C4-2B (cell line): Measurements from ENCODE around the gene SLC35A4.

Experiments
- H3K27ac ChIP-seq: fragments of 450-650 bp; 2 replicates; pipeline ENCODE4 v1.5.1; 2017
- ZFX ChIP-seq: fragments of 450-650 bp; IDR thresholded peaks from 2 replicates; pipeline ENCODE4 v1.6.1; 2017
- TF ChIP-seq, protein P1 (sequence below): fragments of 450-650 bp; conservative IDR thresholded peaks from 2 replicates; pipeline ENCODE4 v1.5.1; 2017; ENCODE audit warnings: mild to moderate bottlenecking

The SLC35A4 gene

GRCh38 chr5:140553657-140554056 is 11.0 kb upstream of the SLC35A4 start:
- no peak for TF ChIP-seq ZFX
- TF ChIP-seq, protein P1, sequence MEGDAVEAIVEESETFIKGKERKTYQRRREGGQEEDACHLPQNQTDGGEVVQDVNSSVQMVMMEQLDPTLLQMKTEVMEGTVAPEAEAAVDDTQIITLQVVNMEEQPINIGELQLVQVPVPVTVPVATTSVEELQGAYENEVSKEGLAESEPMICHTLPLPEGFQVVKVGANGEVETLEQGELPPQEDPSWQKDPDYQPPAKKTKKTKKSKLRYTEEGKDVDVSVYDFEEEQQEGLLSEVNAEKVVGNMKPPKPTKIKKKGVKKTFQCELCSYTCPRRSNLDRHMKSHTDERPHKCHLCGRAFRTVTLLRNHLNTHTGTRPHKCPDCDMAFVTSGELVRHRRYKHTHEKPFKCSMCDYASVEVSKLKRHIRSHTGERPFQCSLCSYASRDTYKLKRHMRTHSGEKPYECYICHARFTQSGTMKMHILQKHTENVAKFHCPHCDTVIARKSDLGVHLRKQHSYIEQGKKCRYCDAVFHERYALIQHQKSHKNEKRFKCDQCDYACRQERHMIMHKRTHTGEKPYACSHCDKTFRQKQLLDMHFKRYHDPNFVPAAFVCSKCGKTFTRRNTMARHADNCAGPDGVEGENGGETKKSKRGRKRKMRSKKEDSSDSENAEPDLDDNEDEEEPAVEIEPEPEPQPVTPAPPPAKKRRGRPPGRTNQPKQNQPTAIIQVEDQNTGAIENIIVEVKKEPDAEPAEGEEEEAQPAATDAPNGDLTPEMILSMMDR: no peak
- H3K27ac ChIP-seq: no peak overlapping the region

- H3K27ac ChIP-seq: no peak overlapping the region
- TF ChIP-seq, protein P1: no peak
- no peak for TF ChIP-seq ZFX
These were observed 10.2 kb upstream of the SLC35A4 start for GRCh38 chr5:140554454-140554853.

DNA sequence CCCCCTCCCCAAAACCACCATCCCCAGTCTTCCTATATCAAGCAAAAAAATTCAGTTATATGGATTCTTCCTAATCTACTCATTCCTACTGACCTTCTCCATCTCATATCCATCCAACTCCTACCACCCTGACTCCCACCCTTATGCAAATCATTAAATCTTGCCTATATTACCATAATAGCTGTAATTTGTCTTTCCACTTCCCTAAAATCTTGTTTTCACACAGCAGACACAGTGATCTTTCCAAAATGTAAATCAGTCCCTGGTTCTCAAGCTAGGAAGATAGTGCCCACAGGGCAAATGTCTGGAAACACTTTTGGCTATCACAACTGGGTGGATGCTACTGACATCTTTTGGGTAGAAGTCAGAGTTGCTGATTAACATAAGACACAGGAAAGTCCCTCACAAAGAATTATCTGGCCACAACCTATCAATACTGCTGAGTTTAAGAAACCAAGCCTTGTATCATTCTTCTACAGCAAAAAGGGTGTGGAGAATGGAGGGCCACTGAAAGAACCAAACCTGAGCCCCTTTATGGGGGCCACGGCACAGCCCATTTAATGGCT is 8.8 kb upstream of the SLC35A4 start:
- TF ChIP-seq, protein P1: no peak
- no peak for TF ChIP-seq ZFX
- H3K27ac ChIP-seq: no peak overlapping the region; the same call in 1 of the 2 replicates

GRCh38 chr5:140556438-140556837 is 8.2 kb upstream of the SLC35A4 start:
- H3K27ac ChIP-seq: peak overlapping the region; percentile 85
- TF ChIP-seq, protein P1: no peak

- TF ChIP-seq, protein P1: no peak
- peak; percentile 42; the same call in 1 of the 2 replicates for TF ChIP-seq ZFX
These were observed 7.4 kb upstream of the SLC35A4 start, which contains the start of gene SRA1 for GRCh38 chr5:140557136-140557805. SRA1 (minus strand) TSS chr5:140557473; CDS start chr5:140557452, 21 bp downstream.

DNA sequence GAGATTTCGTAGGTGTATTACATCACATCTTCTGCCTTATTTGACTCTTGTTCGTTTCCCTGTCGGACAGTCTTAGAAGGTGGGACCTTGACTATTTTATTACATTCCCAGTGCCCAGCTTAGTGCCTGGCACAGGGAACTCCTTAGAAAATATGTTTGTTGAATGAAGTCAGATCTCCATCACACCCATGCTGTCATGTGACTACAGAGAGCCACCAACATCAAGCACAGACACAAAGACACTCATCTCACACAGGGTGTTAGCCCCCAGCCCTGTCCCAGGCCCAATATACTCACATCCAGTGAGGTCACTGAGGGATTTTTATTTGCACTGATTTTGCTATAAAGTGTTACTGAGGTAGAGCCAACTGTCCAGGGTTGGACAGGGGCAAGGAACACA is 6.7 kb upstream of the SLC35A4 start:
- H3K27ac ChIP-seq: peak overlapping the region; percentile 85
- no peak for TF ChIP-seq ZFX
- TF ChIP-seq, protein P1: no peak

More at GRCh38 chr5:140557136-140557805, 7.4 kb upstream of the SLC35A4 start, which contains the start of gene SRA1:
- H3K27ac ChIP-seq: peak within 1 kb of the TSS; percentile 85

DNA sequence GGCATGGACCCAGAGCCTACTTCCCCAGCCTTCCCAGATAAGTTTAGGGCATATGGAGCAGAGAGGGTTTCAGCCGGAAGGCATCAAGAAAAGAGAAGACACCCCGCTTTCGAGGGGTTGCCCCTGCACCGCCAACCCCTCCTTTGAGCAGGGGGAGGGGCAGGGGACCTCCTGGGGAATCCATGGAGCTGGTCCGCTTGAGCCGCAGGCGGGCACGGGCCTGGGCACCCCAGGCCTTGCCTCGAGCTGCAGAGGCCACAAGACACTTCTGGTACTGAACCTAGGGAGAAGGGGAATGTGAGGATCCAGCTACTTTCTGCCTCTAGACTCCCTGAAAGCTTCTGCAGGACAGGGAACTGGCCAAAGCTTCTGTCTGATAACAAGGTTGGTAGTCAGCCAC is 6.1 kb upstream of the SLC35A4 start:
- TF ChIP-seq, protein P1: no peak
- TF ChIP-seq ZFX: no peak
- H3K27ac ChIP-seq: peak overlapping the region; percentile 85; the same call in 1 of the 2 replicates
